ENCODE results near the gene ZNF423.

DNA sequence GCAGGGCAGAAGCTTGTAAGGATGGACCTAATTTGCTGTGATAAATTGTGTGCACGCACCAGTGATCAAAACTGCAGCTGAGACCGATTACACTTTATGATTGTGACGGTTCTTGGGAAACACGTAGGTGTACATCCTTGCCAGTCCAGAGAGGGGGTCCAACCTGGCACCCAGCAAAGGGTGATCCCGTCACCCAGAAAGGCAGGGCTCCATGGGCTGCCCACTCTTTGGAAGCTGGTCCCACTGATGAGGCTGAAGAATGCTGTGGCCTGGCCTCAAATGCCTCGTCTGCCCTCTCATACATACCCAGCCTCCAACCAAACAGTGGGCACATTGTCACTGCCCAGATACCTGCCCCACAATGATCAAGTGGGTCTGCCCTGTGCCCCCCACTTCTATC is 350.4 kb downstream of the ZNF423 start:
- TF ChIP-seq CTCF (IDR thresholded peaks at IDR 0.05): no peak
- TF ChIP-seq POLR2A (IDR thresholded peaks at IDR 0.05): no peak
